ENCODE measurements around the gene CPSF4L. TPM values are rescaled to one million over a fixed set of nuclear protein-coding genes. Genes with fewer than 3 reads are reported as not detected.
"Not testable (repeated sequence)": the region's sequence is repeated elsewhere in the genome, so short reads cannot be mapped to it uniquely, and the experiment has no call there.

The CPSF4L gene
- not detected in 2 replicates for total RNA-seq

- DNase-seq: no peak
These were observed at the start of gene CPSF4L for GRCh38 chr17:73261617-73261951. TSS of gene CPSF4L (minus strand) at chr17:73261880. CDS start at chr17:73261818, 62 bp downstream.

GRCh38 chr17:73311428-73311780 is 49.7 kb upstream of the CPSF4L start:
- no peak for DNase-seq

GRCh38 chr17:73309727-73310596 is 48.3 kb upstream of the CPSF4L start:
- peak; percentile 26 for DNase-seq

- not testable (repeated sequence) for DNase-seq
These were observed 47.3 kb upstream of the CPSF4L start for GRCh38 chr17:73308959-73309358.

- peak; percentile 76 for DNase-seq
These were observed 46.5 kb upstream of the CPSF4L start for GRCh38 chr17:73308017-73308823.

GRCh38 chr17:73307130-73307529 is 45.5 kb upstream of the CPSF4L start:
- no peak for DNase-seq

GRCh38 chr17:73305845-73306836 is 44.5 kb upstream of the CPSF4L start:
- no peak for DNase-seq

GRCh38 chr17:73304971-73305812 is 43.5 kb upstream of the CPSF4L start:
- peak; percentile 82 for DNase-seq

GRCh38 chr17:73304438-73304837 is 42.8 kb upstream of the CPSF4L start:
- no peak for DNase-seq

- DNase-seq: no peak
These were observed 40.5 kb upstream of the CPSF4L start for GRCh38 chr17:73302189-73302588.

GRCh38 chr17:73301369-73301768 is 39.7 kb upstream of the CPSF4L start:
- DNase-seq: no peak

- no peak for DNase-seq
These were observed 38.7 kb upstream of the CPSF4L start for GRCh38 chr17:73300392-73300791.

- no peak for DNase-seq
These were observed 36.5 kb upstream of the CPSF4L start for GRCh38 chr17:73297934-73298861.

- DNase-seq: no peak
These were observed 31.8 kb upstream of the CPSF4L start for GRCh38 chr17:73293480-73293911.

- no peak for DNase-seq
These were observed 31.4 kb upstream of the CPSF4L start for GRCh38 chr17:73293031-73293430.

GRCh38 chr17:73292031-73292531 is 30.4 kb upstream of the CPSF4L start:
- DNase-seq: peak; percentile 73

- DNase-seq: peak; percentile 39
These were observed 29.7 kb upstream of the CPSF4L start for GRCh38 chr17:73291260-73291801.

GRCh38 chr17:73290399-73291259 is 28.9 kb upstream of the CPSF4L start:
- no peak for DNase-seq

Data from dermis blood vessel endothelial cell (primary cell).